Myocyte (in vitro differentiated cells): Measurements from ENCODE around the gene TMEM145. TPM values are rescaled to one million over a fixed set of nuclear protein-coding genes. Genes with fewer than 3 reads are reported as not detected.

Experiments
- DNase-seq: peaks from one replicate; pipeline ENCODE4 v3.0.0-alpha.2; 2012; ENCODE audit warnings: low read depth
- microRNA-seq: library from miRNA; unstranded; fragments of <30 nt; microRNA quantifications from one replicate; pipeline ENCODE4, GENCODE V29; 2016
- total RNA-seq: library from RNA; depleted of rRNA; stranded (reverse); fragments of >200 nt; gene quantifications from 2 replicates; pipeline ENCODE4 v1.2.3, GENCODE V29; 2014

The TMEM145 gene
- total RNA-seq, 1 donor from 2014 or later, result 1.6 TPM

DNA sequence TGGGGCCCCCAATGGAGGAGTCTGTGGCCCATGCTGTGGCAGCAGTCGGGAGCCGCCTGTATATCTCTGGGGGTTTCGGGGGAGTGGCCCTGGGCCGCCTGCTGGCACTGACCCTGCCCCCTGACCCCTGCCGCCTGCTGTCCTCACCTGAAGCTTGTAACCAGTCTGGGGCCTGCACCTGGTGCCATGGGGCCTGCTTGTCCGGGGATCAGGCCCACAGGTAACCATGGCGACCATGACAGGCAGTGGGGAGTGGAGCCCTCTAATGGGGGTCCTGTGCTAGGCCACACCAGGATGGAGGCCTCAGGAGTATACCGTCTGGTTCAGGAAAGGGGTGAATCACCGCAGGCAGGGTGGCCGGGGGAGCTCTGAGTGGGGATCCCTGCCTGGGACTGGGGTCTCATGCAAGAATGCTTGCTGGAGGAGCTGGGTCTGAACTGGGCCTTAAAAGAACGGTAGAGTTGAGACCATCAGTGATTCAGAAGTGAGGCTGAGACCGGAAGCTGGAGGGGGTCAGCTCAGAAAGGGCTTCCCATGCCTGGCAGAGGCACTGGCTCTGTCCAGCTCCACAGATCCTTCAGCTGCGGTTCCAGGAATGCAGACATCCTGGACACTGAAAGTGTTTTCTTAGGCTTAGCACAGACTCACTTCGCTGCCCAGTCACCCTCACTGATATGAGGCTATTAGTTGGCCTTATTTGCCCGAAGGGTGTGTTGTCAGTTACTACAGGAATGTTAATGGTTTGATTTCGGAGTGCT is 47.9 kb downstream of the TMEM145 start:
- DNase-seq, result no peak

GRCh38 chr19:42361545-42361910 is 48.4 kb downstream of the TMEM145 start:
- no peak for DNase-seq

- no peak for DNase-seq
These were observed 49.2 kb downstream of the TMEM145 start for GRCh38 chr19:42362342-42362741.

- DNase-seq, result no peak
These were observed 49.9 kb downstream of the TMEM145 start for GRCh38 chr19:42362891-42363440.

GRCh38 chr19:42363614-42364346 is 50.7 kb downstream of the TMEM145 start:
- peak; percentile 37 for DNase-seq

DNA sequence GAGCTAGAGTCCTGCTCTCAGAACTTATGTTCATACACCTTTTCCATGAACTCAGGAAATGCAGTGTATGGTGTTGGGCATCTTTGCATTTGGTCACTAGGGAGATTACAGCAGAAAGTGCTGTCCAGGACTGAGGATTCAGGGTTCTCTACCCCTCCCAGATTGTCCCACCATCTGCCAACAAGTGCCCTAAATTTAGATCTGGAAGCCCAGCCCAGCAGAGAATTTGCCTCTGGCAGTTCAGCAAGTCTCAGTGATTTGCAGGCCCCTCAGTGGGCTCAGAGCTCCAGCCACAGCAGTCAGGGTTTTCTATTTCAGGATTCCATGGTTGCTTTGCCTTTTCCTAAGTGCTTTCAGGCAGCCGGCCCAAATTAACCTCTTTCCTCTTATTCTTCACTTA is 53.6 kb downstream of the TMEM145 start:
- peak; percentile 74 for DNase-seq

DNA sequence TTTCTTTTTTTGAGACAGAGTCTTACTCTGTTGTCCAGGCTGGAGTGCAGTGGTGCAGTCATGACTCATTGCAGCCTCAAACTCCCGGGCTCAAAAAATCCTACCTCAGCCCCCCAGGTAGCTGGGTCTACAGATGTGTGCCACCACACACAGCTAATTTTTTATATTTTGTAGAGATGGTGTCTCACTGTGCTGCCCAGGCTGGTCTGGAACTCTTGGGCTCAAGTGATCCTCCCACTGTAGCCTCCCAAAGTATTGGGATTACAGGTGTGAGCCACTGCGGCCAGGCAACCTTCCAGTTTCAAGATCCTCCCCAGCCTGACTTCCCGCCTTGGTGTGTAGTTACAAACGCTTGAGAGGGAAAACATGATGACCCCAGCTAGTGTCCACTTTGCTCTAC is 54.8 kb downstream of the TMEM145 start:
- DNase-seq, result no peak

DNA sequence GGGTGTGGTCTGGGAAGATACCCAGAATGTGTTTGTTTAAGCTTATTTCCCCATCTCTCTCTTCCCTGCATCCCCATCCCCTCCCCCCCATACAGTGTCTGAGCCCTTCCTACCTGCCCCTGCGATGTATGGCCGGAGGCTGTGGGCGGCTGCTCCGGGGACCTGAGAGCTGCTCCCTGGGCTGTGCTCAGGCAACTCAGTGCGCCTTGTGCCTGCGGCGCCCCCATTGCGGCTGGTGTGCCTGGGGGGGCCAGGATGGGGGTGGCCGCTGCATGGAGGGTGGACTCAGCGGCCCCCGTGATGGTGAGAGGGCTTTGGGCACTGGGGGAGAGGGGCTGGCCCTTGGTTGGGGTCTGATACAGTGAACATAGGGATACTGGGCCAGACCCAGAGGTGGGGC is 55.3 kb downstream of the TMEM145 start:
- DNase-seq, result no peak

GRCh38 chr19:42368765-42369164 is 55.7 kb downstream of the TMEM145 start:
- no peak for DNase-seq

DNA sequence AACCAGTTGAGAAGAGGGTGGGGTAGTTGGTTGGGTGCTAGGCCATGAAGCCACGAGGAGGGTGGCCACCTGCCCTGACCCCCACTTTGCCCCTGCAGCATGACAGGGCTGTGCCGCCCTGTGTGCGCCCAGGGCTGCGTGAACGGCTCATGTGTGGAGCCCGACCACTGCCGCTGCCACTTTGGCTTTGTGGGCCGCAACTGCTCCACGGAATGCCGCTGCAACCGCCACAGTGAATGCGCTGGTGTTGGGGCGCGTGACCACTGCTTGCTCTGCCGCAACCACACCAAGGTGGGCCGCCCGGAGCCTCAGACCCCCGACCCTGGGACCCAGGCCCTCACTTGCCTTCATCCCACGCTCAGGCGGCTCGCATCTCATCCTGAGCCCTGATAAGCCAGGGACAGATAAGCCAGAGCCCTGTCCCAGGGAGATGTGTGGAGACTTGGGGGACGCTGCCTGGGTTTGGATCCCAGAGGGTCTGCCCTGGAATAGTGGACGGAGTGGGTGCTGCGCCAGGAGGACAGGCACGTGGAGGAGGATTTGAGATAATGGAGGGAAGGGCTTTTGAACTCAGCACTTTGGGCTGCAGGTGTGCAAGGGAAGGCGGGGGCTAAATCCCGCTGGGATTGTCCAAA is 56.4 kb downstream of the TMEM145 start:
- no peak for DNase-seq

DNA sequence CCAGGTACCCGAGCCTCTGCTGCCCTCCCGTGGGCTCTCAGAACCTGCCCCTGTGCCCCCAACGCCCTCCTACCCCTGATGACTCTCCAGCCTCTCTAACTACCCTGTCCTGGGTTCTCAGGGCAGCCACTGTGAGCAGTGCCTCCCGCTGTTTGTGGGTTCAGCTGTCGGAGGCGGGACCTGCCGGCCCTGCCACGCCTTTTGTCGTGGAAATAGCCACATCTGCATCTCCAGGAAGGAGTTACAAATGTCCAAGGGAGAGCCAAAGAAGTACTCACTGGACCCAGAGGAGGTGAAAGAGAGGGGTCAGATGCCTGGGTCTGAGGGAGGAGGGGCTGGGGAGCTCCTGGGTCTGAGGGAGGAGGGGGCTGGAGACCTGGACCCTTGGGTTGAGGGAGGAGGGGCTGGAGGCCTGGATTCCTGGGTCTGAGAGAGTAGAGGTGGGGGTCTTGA is 57.0 kb downstream of the TMEM145 start:
- DNase-seq, result peak; percentile 74

GRCh38 chr19:42370626-42371175 is 57.6 kb downstream of the TMEM145 start:
- DNase-seq, result no peak

Small RNA genes lying within 50 kb of the gene (microRNA-seq; reads per million reads assigned to microRNA genes)
- gene MIR8077, result not detected

Other genes with a start within 250 kb of the TMEM145 start
- 0.13 TPM in 1 of 2 replicates, not detected in the other for gene GRIK5, start 243.1 kb upstream of the TMEM145 start, total RNA-seq
- gene ZNF574, start 237.1 kb upstream of the TMEM145 start, total RNA-seq, result 18.6 and 20.1 TPM in 2 replicates
- gene POU2F2, start 180.9 kb upstream of the TMEM145 start, total RNA-seq, result 0.03 TPM in 1 of 2 replicates, not detected in the other
- gene DEDD2, start 95.6 kb upstream of the TMEM145 start, total RNA-seq, result 26.3 and 34.5 TPM in 2 replicates
- 6.6 and 7.1 TPM in 2 replicates for gene ZNF526, start 93.0 kb upstream of the TMEM145 start, total RNA-seq
- gene GSK3A, start 70.7 kb upstream of the TMEM145 start, total RNA-seq, result 30.5 and 35.0 TPM in 2 replicates
- 44.6 and 55.2 TPM in 2 replicates for gene ERF, start 58.2 kb upstream of the TMEM145 start, total RNA-seq
- 38.8 and 49.0 TPM in 2 replicates for gene CIC, start 44.1 kb upstream of the TMEM145 start, total RNA-seq
- gene PRR19, start 11.2 kb upstream of the TMEM145 start, total RNA-seq, result 1.1 and 2.6 TPM in 2 replicates
- 21.7 and 29.1 TPM in 2 replicates for gene PAFAH1B3, start 10.7 kb upstream of the TMEM145 start, total RNA-seq
- 24.6 and 29.5 TPM in 2 replicates for gene MEGF8, start 12.3 kb downstream of the TMEM145 start, total RNA-seq
- gene CNFN, start 77.0 kb downstream of the TMEM145 start, total RNA-seq, result not detected in 2 replicates
- gene LIPE, start 114.1 kb downstream of the TMEM145 start, total RNA-seq, result 1.5 and 3.7 TPM in 2 replicates
- not detected in 2 replicates for gene CXCL17, start 129.6 kb downstream of the TMEM145 start, total RNA-seq
- gene CEACAM1, start 215.2 kb downstream of the TMEM145 start, total RNA-seq, result not detected in 2 replicates